Right kidney (tissue), 1 donor: ENCODE results near the gene SETD5.

Experiments used
- DNase-seq: peaks from one replicate; pipeline ENCODE4 v3.0.0-alpha.2; 2016

Gene SETD5

DNA sequence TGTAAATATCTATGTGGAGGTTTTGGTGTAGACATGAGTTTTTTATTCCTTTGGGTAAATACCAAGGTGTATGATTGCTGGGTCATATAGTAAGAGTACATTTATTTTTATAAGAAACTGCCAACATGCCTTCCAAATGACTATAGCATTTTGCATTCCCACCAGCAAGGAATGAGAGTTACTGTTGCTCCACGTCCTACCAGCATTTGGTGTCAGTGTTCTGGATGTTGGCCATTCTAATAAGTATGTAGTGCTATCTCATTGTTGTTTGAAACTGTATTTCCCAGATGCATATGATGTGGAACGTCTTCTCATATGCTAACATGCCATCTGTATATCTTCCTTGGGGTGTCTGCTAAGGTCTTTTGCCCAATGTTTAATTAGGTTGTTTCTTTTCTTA lies 117.5 kb downstream of the SETD5 start:
- DNase-seq, result no peak

DNA sequence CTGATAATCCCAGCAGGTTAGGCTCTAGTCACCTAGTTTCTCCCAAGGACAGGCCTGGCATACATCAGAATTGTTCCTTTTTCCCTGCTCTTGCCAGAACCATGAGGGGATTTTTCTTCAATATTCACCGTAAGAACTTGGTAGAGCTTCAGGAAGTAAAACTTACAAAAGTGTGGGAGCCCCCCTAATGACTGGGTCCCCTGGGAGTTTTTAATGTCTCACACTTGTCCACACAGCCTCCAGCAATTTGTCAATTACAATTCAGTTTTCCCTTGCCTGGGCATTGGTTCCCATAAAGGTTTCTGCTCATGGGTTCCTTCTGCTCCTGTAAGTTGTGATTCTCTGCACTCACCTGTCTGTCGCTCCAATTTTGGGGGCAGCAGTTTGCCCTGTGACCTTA lies 127.7 kb downstream of the SETD5 start:
- DNase-seq, result no peak
